NCI-H446 (cell line): ENCODE results near the gene CCNC.
A peak's percentile ranks its signal among the peaks of the same experiment; 100 is the strongest.

Experiments used
- DNase-seq, 2 experiments: peaks; one replicate each; lab custom pipeline; 2025; lab: John Stamatoyannopoulos, UW

CCNC gene, protein sequence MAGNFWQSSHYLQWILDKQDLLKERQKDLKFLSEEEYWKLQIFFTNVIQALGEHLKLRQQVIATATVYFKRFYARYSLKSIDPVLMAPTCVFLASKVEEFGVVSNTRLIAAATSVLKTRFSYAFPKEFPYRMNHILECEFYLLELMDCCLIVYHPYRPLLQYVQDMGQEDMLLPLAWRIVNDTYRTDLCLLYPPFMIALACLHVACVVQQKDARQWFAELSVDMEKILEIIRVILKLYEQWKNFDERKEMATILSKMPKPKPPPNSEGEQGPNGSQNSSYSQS

DNA sequence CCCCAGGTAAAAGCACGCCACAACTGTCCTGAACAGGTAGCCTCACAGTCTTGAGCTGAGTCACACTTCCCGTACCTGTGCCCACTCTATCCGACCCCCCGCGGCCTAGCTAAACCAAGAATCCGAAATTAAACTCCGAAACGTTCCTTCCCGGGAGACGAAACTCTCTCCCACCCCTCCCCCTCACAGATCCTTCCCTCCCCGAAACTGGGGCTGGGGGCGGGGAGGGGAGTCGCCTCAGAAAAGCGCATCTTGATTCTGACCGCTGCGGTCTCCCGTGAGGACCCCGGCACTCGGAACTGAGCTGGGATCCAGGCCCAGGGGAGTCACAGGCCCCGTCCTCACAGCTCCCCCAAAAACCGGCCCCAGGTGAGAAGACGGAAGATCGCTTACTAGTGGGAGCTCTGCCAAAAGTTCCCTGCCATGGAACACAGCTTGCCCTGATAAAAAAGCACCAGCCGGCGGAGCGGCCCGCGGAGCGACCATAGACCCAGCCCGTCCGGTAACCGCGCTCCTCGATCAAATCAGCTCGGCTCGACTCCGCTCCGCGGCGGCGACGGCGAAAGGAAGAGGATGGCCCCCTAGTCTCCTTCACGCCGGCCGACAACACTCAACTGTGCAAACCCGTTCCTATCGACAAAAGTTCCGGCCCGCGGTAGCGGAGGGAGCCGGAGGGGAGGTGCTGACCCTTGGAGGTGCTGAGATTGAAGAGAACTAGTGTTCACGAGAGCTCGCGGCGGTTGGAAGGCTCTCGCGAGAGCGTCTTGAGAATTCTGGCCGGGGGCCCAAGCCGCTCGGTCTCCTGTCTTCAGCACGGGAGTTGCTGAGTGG, at the start of gene CCNC:
Gene CCNC (minus strand): TSS at position 558 of the 831 bp plus-strand sequence. CDS start 133 bp downstream, at position 425.
- DNase-seq = peak; percentile 92 to 96

DNA sequence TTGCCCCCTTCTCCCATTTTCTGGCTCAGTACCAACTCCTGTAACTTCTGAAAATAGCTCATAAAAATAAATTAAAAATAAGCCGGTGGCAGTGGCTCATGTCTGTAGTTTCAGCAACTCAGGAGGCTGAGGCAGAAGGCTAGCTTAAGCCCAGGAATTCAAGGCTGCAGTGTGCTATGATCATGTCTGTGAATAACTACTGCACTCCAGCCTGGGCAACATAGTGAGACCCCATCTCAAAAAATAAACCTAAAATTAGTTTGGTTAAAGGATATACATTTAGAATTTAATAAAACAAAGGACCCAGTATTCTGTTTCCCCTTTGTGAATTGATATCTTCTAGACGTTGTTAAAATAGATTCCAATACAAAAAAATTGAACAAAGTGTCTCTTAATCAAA, 48.7 kb upstream of the CCNC start:
- DNase-seq = no peak

DNA sequence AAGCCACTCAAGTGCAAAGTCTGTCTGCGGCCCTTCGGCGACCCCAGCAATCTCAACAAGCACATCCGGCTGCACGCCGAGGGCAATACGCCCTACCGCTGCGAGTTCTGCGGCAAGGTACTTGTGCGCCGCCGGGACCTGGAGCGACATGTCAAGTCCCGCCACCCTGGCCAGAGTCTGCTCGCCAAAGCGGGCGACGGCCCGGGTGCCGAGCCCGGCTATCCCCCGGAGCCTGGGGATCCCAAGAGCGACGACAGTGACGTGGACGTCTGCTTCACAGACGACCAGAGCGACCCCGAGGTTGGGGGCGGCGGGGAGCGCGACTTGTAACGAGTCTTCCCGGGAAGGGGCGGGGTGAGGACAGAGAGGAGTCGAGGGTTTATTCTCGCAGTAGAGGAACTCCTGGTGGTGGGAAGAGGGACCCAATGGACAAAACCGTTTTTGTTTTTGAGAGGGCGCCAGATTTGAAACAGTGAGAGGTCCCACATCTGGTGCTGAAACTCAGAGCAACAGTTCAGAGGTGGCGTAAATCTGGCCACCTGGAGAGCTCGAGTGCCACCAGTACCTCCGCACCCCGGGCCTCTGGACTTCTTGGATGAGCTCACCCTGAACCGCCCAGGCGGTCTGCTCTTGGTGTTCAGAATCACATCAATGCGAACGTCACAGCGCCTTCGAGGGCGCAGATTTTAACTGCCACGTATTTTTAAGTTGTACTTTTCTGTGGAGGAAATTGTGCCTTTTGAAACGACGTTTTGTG, 46.1 kb upstream of the CCNC start:
- DNase-seq = peak; percentile 54 to 60

DNA sequence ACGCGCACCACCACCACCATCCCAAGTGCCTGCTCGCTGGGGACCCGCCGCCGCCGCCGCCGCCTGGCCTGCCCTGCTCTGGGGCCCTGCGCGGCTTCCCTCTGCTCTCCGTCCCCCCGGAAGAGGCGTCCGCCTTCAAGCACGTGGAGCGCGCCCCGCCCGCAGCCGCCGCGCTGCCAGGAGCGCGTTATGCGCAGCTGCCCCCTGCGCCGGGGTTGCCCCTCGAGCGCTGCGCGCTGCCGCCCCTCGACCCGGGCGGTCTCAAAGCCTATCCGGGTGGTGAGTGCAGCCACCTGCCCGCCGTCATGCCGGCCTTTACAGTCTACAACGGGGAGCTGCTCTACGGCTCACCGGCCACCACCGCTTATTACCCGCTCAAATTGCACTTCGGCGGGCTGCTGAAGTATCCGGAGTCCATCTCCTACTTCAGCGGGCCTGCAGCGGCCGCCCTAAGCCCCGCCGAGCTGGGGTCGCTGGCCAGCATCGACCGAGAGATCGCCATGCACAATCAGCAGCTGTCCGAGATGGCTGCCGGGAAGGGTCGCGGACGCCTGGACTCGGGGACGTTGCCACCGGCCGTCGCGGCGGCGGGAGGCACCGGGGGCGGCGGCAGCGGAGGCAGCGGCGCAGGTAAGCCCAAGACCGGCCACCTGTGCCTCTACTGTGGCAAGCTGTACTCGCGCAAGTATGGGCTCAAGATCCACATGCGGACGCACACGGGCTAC, 45.4 kb upstream of the CCNC start:
- peak in 1 of 2 experiments; percentile 60 for DNase-seq

DNA sequence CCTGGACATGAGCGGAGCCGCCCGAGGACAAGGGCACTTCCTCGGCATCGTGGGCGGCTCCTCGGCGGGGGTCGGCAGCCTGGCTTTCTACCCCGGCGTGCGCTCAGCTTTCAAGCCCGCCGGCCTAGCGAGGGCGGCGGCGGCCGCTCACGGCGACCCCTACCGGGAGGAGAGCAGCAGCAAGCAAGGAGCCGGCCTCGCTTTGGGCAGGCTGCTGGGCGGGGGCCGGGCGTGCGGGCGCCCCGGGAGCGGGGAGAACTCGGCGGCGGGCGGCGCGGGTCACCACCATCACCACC, 44.9 kb upstream of the CCNC start:
- peak in 1 of 2 experiments; percentile 68 for DNase-seq

DNA sequence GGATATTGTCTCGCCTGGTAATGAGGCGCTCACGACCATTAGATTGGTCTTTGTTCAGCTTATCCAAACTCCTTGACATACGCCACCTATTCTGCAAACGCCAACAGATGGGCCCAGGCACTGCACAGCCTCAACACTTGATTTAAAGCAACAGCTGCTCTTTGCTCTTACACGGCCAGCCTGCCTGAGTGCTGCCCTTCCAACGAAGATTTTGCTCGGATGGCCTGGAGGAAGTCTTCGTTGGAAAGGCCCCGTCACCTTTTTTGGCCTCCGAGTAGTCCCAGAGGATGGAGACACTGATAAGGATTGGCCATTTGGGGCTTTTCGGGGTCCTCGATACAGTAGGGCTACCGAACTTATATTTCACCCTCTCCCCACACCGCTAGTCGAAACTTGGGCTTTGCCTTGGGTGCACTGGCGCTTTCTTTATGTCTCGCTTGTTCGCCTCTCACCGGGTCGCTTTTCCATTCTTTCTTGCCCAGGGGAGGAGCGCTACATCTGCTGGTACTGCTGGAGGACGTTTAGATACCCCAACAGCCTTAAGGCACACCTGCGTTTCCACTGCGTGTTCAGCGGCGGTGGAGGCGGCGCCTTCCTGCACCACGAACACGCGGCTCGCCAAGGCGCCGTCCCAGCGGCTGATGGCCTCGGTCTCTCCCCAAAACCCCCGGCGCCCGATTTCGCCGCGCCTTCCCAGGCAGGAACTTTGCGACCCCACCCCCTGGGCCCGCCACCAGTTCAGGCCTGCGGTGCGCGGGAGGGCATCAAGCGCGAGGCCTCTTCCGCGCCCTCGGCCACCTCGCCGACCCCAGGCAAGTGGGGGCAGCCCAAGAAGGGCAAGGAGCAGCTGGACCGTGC, 44.3 kb upstream of the CCNC start:
- DNase-seq = peak in 1 of 2 experiments; percentile 42

DNA sequence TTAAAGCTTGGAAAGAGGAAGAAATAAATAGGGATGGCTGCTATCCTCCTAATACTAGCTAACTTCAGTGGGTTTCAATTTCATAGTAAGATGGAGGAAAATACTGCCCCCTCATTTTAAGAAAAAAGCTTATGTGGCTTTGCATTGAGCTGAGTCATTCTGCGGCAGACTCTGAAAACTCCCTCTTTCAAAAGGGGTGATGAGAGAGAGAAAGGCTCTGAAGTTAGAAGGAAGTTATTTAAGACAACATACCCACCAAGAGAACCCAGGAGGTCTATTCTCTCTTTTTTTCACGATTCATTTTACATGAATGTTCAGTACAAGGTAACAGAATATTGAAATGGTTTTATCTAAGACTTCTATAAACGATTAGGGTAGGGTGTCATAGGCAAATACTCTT, 42.7 kb upstream of the CCNC start:
- DNase-seq = no peak

DNA sequence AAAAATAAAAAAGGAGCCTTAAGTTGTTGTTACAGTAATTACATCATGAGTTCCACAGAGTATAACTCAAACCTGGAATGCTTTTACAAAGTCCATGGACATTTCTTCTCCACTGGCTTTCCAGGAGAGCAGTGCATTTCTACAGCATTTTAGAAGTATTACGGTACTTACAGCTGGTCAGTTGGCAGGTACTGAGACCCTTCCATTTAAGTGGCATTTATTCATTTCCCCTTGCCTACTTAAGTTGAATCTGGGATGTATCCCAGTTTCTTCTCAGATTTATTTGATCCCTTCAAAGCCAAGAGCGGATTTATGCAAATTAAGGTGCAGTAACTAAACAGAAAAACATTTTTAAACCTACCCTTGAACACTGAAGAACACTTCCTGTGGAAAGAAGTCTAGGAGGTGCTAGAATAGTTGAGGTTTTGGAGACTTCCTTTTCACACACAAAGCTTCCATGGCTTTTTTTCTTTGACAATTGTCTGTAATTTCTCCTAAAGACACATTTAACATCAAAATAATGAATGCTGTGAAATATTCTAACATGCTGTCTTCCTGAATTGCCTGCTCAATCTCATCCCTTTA, 41.5 kb upstream of the CCNC start:
- DNase-seq = no peak

DNA sequence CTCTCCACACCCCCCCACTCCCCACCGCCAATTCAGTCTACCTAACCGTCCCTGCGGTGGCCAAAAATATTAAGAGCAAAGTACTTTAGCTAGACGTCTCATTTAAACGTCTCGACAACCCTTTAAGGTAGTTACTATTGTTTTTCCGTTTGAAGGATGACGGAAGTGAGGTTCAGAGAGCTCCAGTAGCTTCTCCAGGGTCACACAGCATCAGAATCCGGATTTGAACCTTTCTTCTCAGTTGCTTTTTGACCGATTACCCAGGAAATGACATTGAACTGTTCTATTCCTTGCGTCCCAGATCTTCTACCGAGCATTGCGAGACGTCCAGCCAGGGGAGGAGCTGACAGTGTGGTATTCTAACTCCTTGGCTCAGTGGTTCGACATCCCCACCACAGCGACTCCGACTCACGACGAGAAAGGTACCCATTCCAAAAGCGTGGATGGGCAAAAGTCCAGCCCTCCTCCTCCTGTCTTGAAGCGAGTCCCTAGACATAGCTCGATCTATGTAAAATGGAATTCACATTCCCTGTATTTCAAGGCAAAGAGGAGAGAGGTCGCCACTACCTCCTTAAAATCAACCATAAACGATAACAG, 40.5 kb upstream of the CCNC start:
- no peak for DNase-seq

DNA sequence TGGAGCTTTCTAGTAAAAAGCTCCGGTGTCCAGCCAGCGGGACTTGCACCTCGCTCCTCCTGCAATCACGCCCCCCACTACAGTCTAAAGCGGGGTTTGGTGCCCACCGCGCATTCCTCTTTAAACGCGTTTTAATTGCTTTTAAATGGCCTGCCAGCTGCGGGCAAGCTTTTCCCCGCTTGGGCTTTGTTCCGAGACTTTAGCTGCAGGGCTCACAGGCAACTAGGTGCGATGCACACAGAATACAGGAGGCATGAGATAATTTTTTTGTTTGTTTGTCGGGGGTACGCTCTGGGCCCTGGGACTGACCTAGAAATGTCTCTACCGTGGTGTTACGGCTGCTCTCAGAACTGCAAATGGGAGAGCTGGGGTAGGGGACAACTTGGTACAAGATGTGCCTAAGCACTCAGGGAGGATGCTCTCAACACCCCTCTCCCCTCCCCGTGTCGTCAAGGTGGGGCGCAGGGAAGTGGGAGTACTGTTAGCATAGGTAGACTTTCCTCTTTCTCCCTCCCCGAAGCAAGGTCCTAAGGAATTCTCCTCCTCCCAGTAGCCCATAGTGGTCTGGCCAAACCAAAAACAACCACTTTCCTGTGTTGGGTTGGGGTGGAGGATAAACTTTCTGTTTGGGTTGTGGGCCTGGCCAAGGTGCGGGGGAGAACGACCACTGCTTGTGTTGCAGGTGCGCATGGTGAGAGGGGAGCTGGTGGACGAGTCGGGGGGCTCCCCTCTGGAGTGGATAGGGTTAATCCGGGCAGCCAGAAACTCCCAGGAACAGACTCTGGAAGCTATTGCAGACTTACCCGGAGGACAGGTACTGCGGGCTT, 39.8 kb upstream of the CCNC start:
- no peak for DNase-seq

DNA sequence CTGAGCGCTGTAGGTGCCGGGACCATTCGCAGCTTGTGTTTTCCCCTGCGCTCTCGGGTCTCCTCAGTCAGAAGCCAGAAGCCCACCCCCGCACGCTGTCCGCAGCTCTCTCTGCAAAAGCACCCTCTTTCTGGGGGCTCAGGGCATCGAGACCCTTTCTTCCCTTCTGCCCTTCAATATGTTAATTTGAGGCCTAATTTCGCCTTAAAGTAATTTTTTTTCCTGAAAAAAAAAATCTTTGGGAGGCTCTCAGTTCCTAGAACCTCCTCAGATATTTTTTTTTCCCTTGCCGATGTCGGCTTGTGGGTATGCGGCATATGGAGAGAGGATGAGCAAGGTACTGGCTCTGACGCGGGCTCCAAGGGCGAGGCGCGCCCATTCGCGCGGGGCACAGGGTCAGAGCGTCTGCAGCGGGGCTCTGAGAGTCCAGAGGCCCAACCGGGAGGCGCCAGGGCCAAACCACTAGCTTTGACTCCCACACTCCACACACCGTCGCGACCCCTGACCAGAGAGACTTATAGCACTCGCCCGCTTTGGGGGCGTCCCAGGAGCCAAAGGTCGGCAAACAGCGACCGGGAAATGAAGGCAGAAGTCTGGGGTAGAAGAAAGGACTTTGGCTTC, 39.1 kb upstream of the CCNC start:
- no peak for DNase-seq

DNA sequence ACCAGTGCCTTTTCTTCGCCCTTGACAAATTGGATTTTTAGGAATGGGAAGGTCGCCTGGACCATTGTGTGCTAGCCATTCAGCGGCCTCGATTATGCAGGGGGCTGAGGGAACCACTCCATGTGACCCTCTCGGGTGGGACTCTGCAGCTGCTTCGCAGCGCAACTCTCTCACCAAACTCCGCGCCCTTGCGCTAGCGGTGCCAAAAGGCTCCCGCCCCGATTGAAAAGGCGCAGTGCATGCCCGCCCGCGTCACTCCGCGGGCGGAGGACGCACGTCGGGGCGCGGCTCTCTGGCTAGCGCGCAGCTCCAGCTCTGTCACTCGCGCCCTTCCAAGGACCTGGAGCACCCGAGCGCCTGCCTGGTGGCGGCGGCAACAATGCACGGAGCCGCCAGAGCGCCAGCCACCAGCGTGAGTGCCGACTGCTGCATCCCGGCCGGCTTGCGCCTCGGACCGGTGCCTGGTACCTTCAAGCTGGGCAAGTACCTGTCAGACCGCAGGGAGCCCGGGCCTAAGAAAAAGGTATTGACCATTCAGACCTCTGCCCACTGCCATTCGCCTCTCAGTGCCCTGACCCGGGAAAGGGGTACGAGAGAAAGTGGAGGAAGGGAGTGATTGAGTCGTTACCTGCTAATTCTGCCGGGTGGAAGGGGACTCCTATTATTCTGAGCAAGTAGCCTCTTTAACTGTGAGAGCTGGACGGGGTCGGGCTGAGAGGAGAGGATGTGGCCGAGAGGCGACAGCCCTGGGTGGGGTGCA, 38.4 kb upstream of the CCNC start, which contains the start of gene PRDM13:
Gene PRDM13 (plus strand): TSS at position 178 of the 760 bp plus-strand sequence. CDS start 202 bp downstream, at position 380.
- DNase-seq = no peak

DNA sequence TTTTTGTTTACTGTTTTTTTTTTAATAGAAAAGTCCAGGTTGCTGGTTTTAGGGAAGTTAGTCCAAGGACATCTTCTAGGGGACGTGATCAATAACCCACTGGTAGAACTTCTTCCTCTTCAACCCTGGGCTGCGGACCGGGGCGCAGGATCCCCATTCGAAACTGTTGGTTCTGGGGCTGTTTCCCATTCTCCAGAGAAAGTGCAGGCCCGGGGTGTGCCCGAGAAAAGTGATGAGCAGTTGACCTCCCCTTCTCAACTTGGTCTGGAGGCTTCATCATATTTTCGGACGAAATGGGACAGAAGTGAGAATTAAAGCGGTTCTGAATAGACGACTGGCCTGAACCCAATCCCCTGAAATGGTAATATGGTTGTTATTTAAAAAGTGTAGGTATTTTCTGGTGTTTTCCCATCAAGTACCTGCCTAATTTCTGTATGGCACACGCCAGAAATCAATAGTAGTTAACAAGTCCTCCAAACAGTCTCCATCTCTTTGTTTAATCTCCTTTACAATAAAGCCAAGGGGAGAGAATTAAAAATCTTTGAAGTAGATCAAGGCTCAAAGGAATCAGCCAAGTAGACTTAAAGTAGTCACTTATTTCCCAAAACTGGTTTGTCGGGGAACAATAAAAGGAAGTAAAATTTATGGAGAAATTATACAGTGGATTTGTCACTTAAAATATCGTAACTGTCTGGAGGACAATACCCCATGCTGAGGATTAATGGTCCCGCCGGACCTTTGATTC, 37.6 kb upstream of the CCNC start:
- DNase-seq = no peak

DNA sequence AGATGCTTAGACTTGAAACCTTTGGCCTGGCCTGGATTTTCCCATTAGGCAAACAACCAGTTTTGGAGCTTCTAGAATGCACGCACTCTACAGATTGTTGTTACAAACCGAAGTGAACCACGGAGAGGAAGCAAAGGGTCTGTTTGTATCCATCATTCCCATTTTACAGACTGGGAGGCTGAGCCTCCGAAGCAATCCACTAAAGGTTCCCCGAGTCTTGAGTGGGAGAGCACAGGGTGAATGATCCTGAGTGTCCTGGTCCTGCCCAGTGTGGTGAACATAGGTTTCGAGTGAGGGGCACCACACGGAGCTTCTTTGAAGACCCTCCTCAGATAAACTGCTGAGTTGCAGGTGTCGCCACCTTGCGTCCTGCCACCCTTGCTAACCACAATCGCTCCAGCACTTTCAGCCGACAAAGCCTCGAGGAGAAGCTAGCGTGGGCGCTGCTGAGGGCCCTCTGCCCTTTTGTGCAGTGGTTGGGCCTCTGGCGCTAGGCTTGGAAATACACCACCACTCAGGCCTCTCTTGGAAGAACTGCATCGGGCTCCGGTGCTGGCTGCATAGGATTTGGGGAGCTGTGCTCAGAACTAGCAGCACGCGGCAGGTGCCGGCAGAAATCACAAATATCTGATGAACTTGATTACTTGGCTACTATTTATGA, 36.7 kb upstream of the CCNC start:
- DNase-seq = no peak

DNA sequence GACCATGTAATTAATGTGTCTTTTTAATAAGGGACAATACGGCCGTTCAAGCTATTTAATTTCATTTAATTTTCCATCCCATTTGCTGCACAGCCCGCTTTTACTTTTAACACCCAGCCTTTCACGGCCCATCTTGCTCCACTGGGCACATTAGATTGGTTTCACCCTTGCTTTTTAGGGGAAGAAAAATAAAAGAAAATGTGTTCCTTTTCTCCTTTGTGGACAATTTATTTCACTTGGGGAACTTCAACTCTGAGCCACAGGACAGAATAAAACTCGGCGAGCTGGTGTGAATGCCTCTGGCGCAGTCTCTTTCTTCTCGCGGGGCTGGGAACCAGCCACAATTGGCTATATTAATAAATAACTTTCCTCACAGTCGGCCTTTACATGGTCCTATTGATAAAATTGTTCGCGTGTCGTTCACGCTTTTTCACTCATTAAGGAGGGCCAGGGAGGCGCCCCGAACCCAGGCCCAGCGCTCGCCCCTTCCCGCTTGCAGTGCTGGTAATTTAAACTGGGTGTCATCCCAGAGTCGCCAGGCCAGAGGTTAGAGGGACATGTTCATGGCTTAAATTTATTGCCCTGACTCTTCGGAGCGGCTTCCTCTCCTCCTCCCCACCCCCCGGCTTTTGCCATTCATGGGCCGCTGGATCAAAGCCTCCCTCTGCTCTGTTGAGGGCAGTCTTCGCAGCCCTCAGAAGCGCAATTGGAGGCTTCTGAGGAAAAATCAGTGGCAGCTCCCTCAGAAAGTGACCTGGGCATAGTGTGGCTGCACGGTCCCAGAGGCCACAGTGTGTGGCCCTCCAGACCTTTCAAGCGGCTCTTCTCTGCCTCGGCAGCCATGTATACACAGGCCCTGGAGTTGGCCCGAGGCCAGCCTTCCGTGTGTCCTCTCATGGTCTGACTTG, 36.0 kb upstream of the CCNC start:
- no peak for DNase-seq
